Heart left ventricle (tissue), 16 donors: ENCODE results near the gene SERTAD2. TPM values are rescaled to one million over a fixed set of nuclear protein-coding genes. Genes with fewer than 3 reads are reported as not detected.

Source experiments
- ATAC-seq, 4 donors: fragments of 200-7000 bp; cut with Tn5 transposase; one replicate each; pipeline ENCODE4 v1.9.1; 2020 to 2022; ENCODE audit warnings: moderate library complexity in 4 of 4, mild to moderate bottlenecking in 3 of 4, moderate number of reproducible peaks in 1 of 4
- DNase-seq, 5 donors: peaks; one replicate each; pipeline ENCODE4 v3.0.0-alpha.2; 2020
- H3K27ac ChIP-seq, 12 donors: fragments of 200-600 bp; sonication (generic) in 4 of 12; one replicate each; pipeline versions ENCODE4 v1.5.0 to v1.8.0; 2016 to 2022; ENCODE audit warnings: mild to moderate bottlenecking in 2 of 12
- H3K27me3 ChIP-seq, 9 donors: fragments of 200-600 bp; sonication (generic) in 2 of 9; one replicate each; pipeline versions ENCODE4 v1.5.1 to v1.8.0; 2016 to 2022; ENCODE audit warnings: mild to moderate bottlenecking in 3 of 9
- H3K36me3 ChIP-seq, 9 donors: fragments of 200-600 bp; sonication (generic) in 2 of 9; one replicate each; pipeline versions ENCODE4 v1.5.0 to v1.8.0; 2018 to 2022; ENCODE audit warnings: mild to moderate bottlenecking in 2 of 9
- H3K4me1 ChIP-seq, 12 donors: fragments of 200-600 bp; sonication (generic) in 4 of 12; one replicate each; pipeline versions ENCODE4 v1.5.0 to v1.8.0; 2016 to 2022; ENCODE audit warnings: mild to moderate bottlenecking in 3 of 12
- H3K4me3 ChIP-seq, 12 donors: fragments of 200-600 bp; sonication (generic) in 4 of 12; one replicate each; pipeline versions ENCODE4 v1.5.0 to v1.8.0; 2017 to 2022; ENCODE audit warnings: mild to moderate bottlenecking in 9 of 12, moderate library complexity in 4 of 12
- H3K9me3 ChIP-seq, 12 donors: fragments of 200-600 bp; sonication (generic) in 4 of 12; one replicate each; pipeline versions ENCODE4 v1.5.0 to v1.8.0; 2016 to 2022; ENCODE audit warnings: mild to moderate bottlenecking in 1 of 12
- POLR2A ChIP-seq, 2 donors: fragments of 450-650 bp; IDR thresholded peaks; one replicate each; pipeline ENCODE4 v1.6.1; 2017; ENCODE audit warnings: antibody characterized with exemption in 2 of 2, mild to moderate bottlenecking in 2 of 2, moderate library complexity in 2 of 2
- whole genome bisulfite sequencing, 4 donors: extraction: QIAGEN DNeasy Blood & Tissue Kit in 2 of 4; methylation state at CpG; one replicate each; pipeline versions ENCODE4 v1.1.5 to v1.1.7; 2013 to 2018; 5-methylcytosine and 5-hydroxymethylcytosine counted together
- intact Hi-C, 10 donors: fragments of 100-400 bp; cut with DNase I; formaldehyde crosslinking; loops; one replicate each; pipeline versions ENCODE4 v1.11.1 to v1.14.2; 2022
- polyA plus RNA-seq, 2 donors: library from polyadenylated mRNA; stranded (reverse); fragments of 200-250 nt; gene quantifications; one replicate each; pipeline ENCODE4 v1.2.3, GENCODE V29; 2013
- total RNA-seq, 9 donors: library from RNA; depleted of rRNA in 2 of 9; stranded (reverse); fragments of >200 nt in 2 of 9; fragmentation: NEBNext Ultra II Directional in 3 of 9; extraction: Animal tissue kit (Norgen Biotek cat#: 25700) in 3 of 9; gene quantifications; one replicate each; pipeline versions ENCODE4 v1.1.0 to v1.2.4, GENCODE V29; 2016 to 2023
- TF ChIP-seq, protein P1 (sequence below), 12 donors: fragments of 200-600 bp; sonication (generic) in 4 of 12; IDR thresholded peaks; one replicate each; pipeline versions ENCODE4 v1.5.0 to v1.8.0; 2018 to 2022; ENCODE audit warnings: antibody characterized with exemption in 12 of 12, mild to moderate bottlenecking in 5 of 12
- donor health status: ischemic (EF 13 %, LVEDD 7.1; RV severe dilation, severe dysfunction).
- donor health status: healthy with polysubstance abuse.
- donor health status: DM: no; HTN: yes; CAD: no.
- donor health status: DM: no; HTN: no; CAD: no.
- donor health status: ischemic (EF 25% LVEDD 6.9; RV normal size, moderate dysfunction).
- donor health status: ischemic (EF 25% LVEDD 5.7; RV mildly dilated, moderate dysfunction).
- donor health status: healthy.
- donor health status: DM: yes; HTN: yes; CAD: no.
- donor health status: ischemic (EF 35%, LVEDD 5.7; RV mildly dilated, moderate dysfunction).
- donor health status: nonischemic (EF 11% LVEDD 7.7; RV severe dilation, severe dysfunction).
- donor health status: DM: yes; HTN: yes; CAD: no.
- donor health status: PGD.
- donor health status: ischemic (EF 29% LVEDD 5.4; RV normal size, mild dysfunction).
- donor health status: nonischemic (EF 23%, LVEDD 6.1; RV moderate dilation, normal function).

The SERTAD2 gene
- total and polyA plus RNA-seq, 11 donors: 5.1 to 21.6 (median 15.5) TPM

DNA sequence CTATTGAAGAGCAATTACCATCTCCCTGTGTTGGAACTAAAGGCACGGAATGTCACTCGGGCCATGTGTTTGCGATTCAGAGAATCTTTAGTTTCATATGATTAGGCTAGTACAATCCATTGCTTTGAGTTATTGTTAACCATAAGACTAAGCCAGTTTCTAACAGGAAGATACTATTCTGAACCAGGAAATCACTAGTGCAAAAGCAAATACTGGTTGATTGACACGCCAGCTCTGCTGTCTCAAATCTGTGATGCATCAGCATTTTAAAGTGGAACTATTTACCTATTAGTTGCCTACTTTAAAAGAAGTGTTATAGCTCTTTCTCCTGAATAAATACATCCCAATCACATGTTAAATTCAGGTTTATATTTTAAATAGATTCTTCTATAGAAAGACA lies 67.7 kb downstream of the SERTAD2 start:
- Histone ChIP-seq H3K4me1 (peaks cover 0 to 11% (median 0%) of the 10 kb centered on the region in 12 donors), H3K9me3 (no peaks in the 10 kb centered on the region), H3K36me3 (peaks cover 0 to 85% (median 67%) of the 10 kb centered on the region in 9 donors), H3K27ac (no peak overlapping the region), H3K27me3 (no peaks in the 10 kb centered on the region), H3K4me3 (no peak overlapping the region)
- no peak for ATAC-seq
- intact Hi-C loops: loop anchor here (1.0 to 5.0 kb wide), 8 partner anchors 56 to 287 kb away; partner anchors contain the start of gene SERTAD2 (in 1 of the 10)
- WGBS, 4 donors: 87 to 93% (median 91%) methylated on average over 4 of the region's 4 CpGs
- TF ChIP-seq, protein P1, sequence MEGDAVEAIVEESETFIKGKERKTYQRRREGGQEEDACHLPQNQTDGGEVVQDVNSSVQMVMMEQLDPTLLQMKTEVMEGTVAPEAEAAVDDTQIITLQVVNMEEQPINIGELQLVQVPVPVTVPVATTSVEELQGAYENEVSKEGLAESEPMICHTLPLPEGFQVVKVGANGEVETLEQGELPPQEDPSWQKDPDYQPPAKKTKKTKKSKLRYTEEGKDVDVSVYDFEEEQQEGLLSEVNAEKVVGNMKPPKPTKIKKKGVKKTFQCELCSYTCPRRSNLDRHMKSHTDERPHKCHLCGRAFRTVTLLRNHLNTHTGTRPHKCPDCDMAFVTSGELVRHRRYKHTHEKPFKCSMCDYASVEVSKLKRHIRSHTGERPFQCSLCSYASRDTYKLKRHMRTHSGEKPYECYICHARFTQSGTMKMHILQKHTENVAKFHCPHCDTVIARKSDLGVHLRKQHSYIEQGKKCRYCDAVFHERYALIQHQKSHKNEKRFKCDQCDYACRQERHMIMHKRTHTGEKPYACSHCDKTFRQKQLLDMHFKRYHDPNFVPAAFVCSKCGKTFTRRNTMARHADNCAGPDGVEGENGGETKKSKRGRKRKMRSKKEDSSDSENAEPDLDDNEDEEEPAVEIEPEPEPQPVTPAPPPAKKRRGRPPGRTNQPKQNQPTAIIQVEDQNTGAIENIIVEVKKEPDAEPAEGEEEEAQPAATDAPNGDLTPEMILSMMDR (IDR thresholded peaks at IDR 0.05): no peak
- TF ChIP-seq POLR2A (IDR thresholded peaks at IDR 0.05): no peak
- DNase-seq: no peak

DNA sequence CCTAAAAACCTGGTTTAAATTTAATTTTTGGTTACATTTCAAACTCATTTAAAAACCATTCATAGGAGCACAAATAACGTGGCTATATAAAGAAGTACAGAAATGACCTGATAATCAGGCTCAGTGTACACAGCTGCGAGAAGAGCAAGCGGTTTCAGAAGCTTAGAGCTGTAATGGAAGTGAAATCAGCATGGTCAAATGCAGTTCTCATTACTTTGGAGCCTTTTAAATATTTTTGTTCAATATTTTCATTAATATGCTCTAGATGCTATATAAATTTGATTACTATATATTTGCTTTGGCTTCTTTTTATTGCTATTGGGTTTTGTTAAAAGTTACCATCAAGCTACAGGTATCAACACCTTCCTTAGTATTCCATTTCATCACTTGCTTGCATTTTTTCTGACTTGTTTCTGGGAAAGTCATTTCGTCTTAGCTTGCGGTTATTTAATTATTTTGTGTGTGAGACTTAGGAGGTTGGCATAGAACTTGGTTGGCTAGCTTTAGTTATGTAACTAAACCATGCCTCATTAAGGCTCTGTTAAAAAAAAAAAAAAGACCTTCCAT lies 70.9 kb downstream of the SERTAD2 start:
- intact Hi-C loops: no loop called here
- Histone ChIP-seq H3K4me3 (no peak overlapping the region), H3K27ac (no peak overlapping the region), H3K36me3 (peaks cover 0 to 86% (median 65%) of the 10 kb centered on the region in 9 donors), H3K27me3 (no peaks in the 10 kb centered on the region), H3K4me1 (peaks cover 0 to 11% (median 0%) of the 10 kb centered on the region in 12 donors), H3K9me3 (no peaks in the 10 kb centered on the region)
- no peak for DNase-seq
- 83 to 94% (median 85%) methylated on average over 5 of the region's 5 CpGs for WGBS, 4 donors
- no peak for ATAC-seq
- TF ChIP-seq POLR2A (IDR thresholded peaks at IDR 0.05): no peak
- TF ChIP-seq, protein P1 (IDR thresholded peaks at IDR 0.05): no peak

DNA sequence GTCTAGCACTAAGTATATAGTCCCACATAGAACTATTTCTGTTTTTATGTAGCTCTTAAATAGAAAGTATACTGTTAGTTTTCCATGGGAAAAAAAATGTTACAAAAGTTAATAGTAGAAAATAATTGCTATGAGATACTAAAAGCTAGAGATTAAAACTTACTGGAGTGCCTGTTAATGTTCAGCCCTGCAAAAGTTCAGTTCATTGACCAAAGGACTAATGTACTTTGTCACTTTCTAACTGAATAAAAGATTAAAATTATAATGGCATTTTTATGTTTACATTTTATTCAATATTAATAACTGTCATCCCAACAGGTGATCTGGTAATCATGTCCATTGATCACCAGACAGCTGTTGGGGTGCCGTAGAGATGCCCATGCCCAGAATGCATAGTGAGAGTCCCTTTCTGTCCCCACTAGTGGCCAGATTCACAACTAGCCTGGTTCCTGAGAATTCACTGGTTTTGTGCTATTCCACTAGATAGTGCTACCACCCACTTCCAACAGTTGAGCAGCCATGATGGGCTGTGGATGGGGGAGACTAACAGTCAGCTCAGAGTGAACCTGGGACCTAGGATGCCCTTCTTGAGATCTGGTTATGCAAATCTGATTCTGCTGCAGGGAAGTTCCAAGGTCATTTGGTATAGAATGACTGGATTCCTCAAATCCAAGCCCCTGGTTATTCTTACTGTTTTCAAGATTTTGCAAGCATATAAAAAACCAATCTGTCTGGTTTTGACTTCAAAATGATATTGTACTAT lies 71.8 kb downstream of the SERTAD2 start:
- ATAC-seq (no peak), DNase-seq (no peak)
- Histone ChIP-seq H3K4me3 (no peak overlapping the region), H3K27me3 (no peaks in the 10 kb centered on the region), H3K36me3 (peaks cover 0 to 93% (median 69%) of the 10 kb centered on the region in 9 donors), H3K27ac (no peak overlapping the region), H3K9me3 (no peaks in the 10 kb centered on the region), H3K4me1 (peaks cover 0 to 5% (median 0%) of the 10 kb centered on the region in 12 donors)
- intact Hi-C loops: no loop called here
- TF ChIP-seq POLR2A (IDR thresholded peaks at IDR 0.05): no peak
- TF ChIP-seq, protein P1 (IDR thresholded peaks at IDR 0.05): no peak
- WGBS, 4 donors: 93 to 100% (median 96%) methylated on average over 1 of the region's 1 CpG

Other genes starting within 250 kb of the SERTAD2 start
- 10 to 100 TPM in 5 of 9 donors, 1 to 10 TPM in 4; 6.4 to 31.6 (median 11.8) TPM for gene LGALSL, start 199.8 kb downstream of the SERTAD2 start, total RNA-seq
- gene LGALSL, start 199.8 kb downstream of the SERTAD2 start, polyA plus RNA-seq: 1 to 10 TPM; 5.6 to 8.2 TPM
- gene AFTPH, start 129.6 kb downstream of the SERTAD2 start, total RNA-seq: 10 to 100 TPM in 7 of 9 donors, 1 to 10 TPM in 2; 9.2 to 15.2 (median 11.4) TPM
- gene AFTPH, start 129.6 kb downstream of the SERTAD2 start, polyA plus RNA-seq: 10 to 100 TPM; 10.1 to 10.7 TPM